ENCODE data around the gene ASGR1. TPM values are rescaled to one million over a fixed set of nuclear protein-coding genes. Genes with fewer than 3 reads are reported as not detected.

The ASGR1 gene
- total RNA-seq, 1 experiment from 2014 or later, result 3.5 TPM

- ChIA-PET POLR2A (ENCODE audit: unreplicated experiment) (no interaction called here), CTCF (no interaction called here)
- Histone ChIP-seq H3K9me2 (ENCODE audit: insufficient read depth) (no peaks in the 10 kb centered on the region), H4K20me1 (ENCODE audit: insufficient read depth) (no peaks in the 10 kb centered on the region), H3K9me3 (ENCODE audit: insufficient read depth, low read depth) (no peaks in the 10 kb centered on the region), H3F3A (ENCODE audit: insufficient read depth, low read depth) (peaks cover 13% of the 10 kb centered on the region; the same call in 1 of the 2 replicates), H3K4me3 (no peak overlapping the region), H3K4me2 (no peak overlapping the region), H3K4me1 (replicated peaks; ENCODE audit: insufficient read depth) (peaks cover 13% of the 10 kb centered on the region), H3K79me2 (ENCODE audit: low read depth) (no peaks in the 10 kb centered on the region), H3K36me3 (ENCODE audit: low read depth) (no peaks in the 10 kb centered on the region), H2AFZ (no peak overlapping the region), H3K27me3 (ENCODE audit: insufficient read depth, low read depth) (no peaks in the 10 kb centered on the region), H3K27ac (no peak overlapping the region)
- BruUV-seq (replicated peaks), result no TSS peak
- TF ChIP-seq CTCF (conservative IDR thresholded peaks at IDR 0.05) (no peak), EZH2 (IDR thresholded peaks at IDR 0.05; ENCODE audit: low read depth) (no peak)
- DNase-seq, result no peak
- intact Hi-C loops (cut with micrococcal nuclease; ENCODE audit: unreplicated experiment), result no loop called here
Measured at GRCh38 chr17:7195971-7196370, 16.8 kb upstream of the ASGR1 start.

- Histone ChIP-seq H3K79me2 (ENCODE audit: low read depth) (no peaks in the 10 kb centered on the region), H3K4me2 (no peak overlapping the region), H2AFZ (no peak overlapping the region), H3K9me2 (ENCODE audit: insufficient read depth) (no peaks in the 10 kb centered on the region), H3K36me3 (ENCODE audit: low read depth) (no peaks in the 10 kb centered on the region), H3K27me3 (ENCODE audit: insufficient read depth, low read depth) (no peaks in the 10 kb centered on the region), H3K4me3 (no peak overlapping the region), H3K27ac (no peak overlapping the region), H3K4me1 (replicated peaks; ENCODE audit: insufficient read depth) (peaks cover 12% of the 10 kb centered on the region), H3K9me3 (ENCODE audit: insufficient read depth, low read depth) (no peaks in the 10 kb centered on the region), H4K20me1 (ENCODE audit: insufficient read depth) (no peaks in the 10 kb centered on the region), H3F3A (ENCODE audit: insufficient read depth, low read depth) (peaks cover 2% of the 10 kb centered on the region; the same call in 1 of the 2 replicates)
- no TSS peak for BruUV-seq (replicated peaks)
- intact Hi-C loops (cut with micrococcal nuclease; ENCODE audit: unreplicated experiment), result no loop called here
- POLR2A ChIA-PET (ENCODE audit: unreplicated experiment), result no interaction called here
- CTCF ChIA-PET, result no interaction called here
- DNase-seq, result no peak
- no peak for TF ChIP-seq EZH2 (IDR thresholded peaks at IDR 0.05; ENCODE audit: low read depth)
- no peak for TF ChIP-seq CTCF (conservative IDR thresholded peaks at IDR 0.05)
Measured at GRCh38 chr17:7192271-7192937, 13.2 kb upstream of the ASGR1 start.

DNA sequence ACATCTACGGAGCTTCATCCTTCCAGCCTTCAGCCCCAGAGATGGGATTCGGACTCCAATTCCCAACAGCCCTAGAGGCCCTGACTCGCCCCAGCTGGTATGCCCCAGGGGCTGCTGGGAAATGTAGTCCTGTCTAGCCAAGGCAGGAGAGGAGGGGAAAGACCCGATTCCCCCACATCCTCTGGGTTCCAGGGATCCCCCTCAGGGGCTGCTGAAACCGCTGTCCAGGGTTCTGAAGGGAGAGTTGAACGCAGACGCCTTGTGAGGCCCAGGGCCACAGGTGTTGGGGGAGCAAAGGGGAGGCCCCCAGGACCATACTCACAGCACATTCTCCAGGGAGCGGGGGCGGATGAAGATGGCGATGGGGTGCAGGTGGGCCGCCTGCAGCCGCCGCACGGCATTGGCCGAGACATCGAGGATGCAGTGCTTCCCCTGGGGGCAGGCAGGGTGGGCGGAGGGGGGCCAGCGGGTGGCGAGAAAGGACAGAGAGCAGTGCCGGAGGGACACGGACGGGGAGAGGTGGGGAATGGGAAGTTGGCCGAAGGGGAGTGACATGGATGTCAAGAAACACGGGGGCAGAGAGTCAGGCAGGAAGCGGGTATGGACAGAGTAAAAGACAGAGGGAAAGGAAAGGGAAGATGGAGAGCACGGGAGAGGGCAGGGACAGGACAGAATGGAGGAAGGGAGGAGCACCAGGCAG, 12.6 kb upstream of the ASGR1 start:
- Histone ChIP-seq H3K4me3 (no peak overlapping the region), H3F3A (ENCODE audit: insufficient read depth, low read depth) (no peaks in the 10 kb centered on the region), H3K9me2 (ENCODE audit: insufficient read depth) (no peaks in the 10 kb centered on the region), H3K27ac (no peak overlapping the region), H4K20me1 (ENCODE audit: insufficient read depth) (no peaks in the 10 kb centered on the region), H2AFZ (no peak overlapping the region), H3K79me2 (ENCODE audit: low read depth) (no peaks in the 10 kb centered on the region), H3K27me3 (ENCODE audit: insufficient read depth, low read depth) (no peaks in the 10 kb centered on the region), H3K36me3 (ENCODE audit: low read depth) (no peaks in the 10 kb centered on the region), H3K9me3 (ENCODE audit: insufficient read depth, low read depth) (no peaks in the 10 kb centered on the region), H3K4me2 (no peak overlapping the region), H3K4me1 (replicated peaks; ENCODE audit: insufficient read depth) (peaks cover 5% of the 10 kb centered on the region)
- intact Hi-C loops (cut with micrococcal nuclease; ENCODE audit: unreplicated experiment), result no loop called here
- DNase-seq, result no peak
- no peak for TF ChIP-seq EZH2 (IDR thresholded peaks at IDR 0.05; ENCODE audit: low read depth)
- TF ChIP-seq CTCF (conservative IDR thresholded peaks at IDR 0.05), result no peak
- POLR2A ChIA-PET (ENCODE audit: unreplicated experiment), result no interaction called here
- CTCF ChIA-PET, result no interaction called here
- no TSS peak for BruUV-seq (replicated peaks)
